ENCODE data around the gene MMD2. TPM values are rescaled to one million over a fixed set of nuclear protein-coding genes. Genes with fewer than 3 reads are reported as not detected.

MMD2 gene
- polyA plus RNA-seq, 1 donor from 2014 or later: 0.40 TPM

GRCh38 chr7:4919969-4920766 is 38.8 kb downstream of the MMD2 start:
- no peak overlapping the region for H3K4me3 ChIP-seq (ENCODE audit: low read length)
- no peaks in the 10 kb centered on the region for H3K9me2 ChIP-seq (ENCODE audit: insufficient read depth, low read length)
- no peaks in the 10 kb centered on the region for H3F3A ChIP-seq (ENCODE audit: insufficient read depth, low read length, poor library complexity, severe bottlenecking)
- no peaks in the 10 kb centered on the region for H3K79me2 ChIP-seq (replicated peaks; ENCODE audit: insufficient read depth, low read length)
- H2AFZ ChIP-seq (ENCODE audit: low read depth, low read length): no peak overlapping the region
- H3K4me2 ChIP-seq (ENCODE audit: low read length): no peak overlapping the region
- H3K9me3 ChIP-seq (ENCODE audit: low read length): no peaks in the 10 kb centered on the region
- H4K20me1 ChIP-seq (ENCODE audit: insufficient read depth): no peaks in the 10 kb centered on the region
- H3K27ac ChIP-seq (ENCODE audit: low read length): no peak overlapping the region
- no peaks in the 10 kb centered on the region for H3K36me3 ChIP-seq (ENCODE audit: insufficient read depth, low read length)
- H3K9ac ChIP-seq (ENCODE audit: low read length): no peak overlapping the region
- TF ChIP-seq EZH2 (IDR thresholded peaks at IDR 0.05; ENCODE audit: borderline replicate concordance, insufficient read depth, low read length, poor library complexity, severe bottlenecking) (no peak), RAD21 (conservative IDR thresholded peaks at IDR 0.05) (no peak), REST (IDR thresholded peaks at IDR 0.05; ENCODE audit: borderline replicate concordance) (no peak)
- no peaks in the 10 kb centered on the region for H3K27me3 ChIP-seq (ENCODE audit: insufficient read depth, low read depth, low read length)

- no peaks in the 10 kb centered on the region for H4K20me1 ChIP-seq (ENCODE audit: insufficient read depth)
- H3F3A ChIP-seq (ENCODE audit: insufficient read depth, low read length, poor library complexity, severe bottlenecking): no peaks in the 10 kb centered on the region
- H3K27me3 ChIP-seq (ENCODE audit: insufficient read depth, low read depth, low read length): no peaks in the 10 kb centered on the region
- no peak overlapping the region for H3K27ac ChIP-seq (ENCODE audit: low read length)
- no peak overlapping the region for H2AFZ ChIP-seq (ENCODE audit: low read depth, low read length)
- no peak overlapping the region for H3K4me3 ChIP-seq (ENCODE audit: low read length)
- H3K9ac ChIP-seq (ENCODE audit: low read length): no peak overlapping the region
- no peak overlapping the region for H3K4me2 ChIP-seq (ENCODE audit: low read length)
- H3K79me2 ChIP-seq (replicated peaks; ENCODE audit: insufficient read depth, low read length): no peaks in the 10 kb centered on the region
- no peaks in the 10 kb centered on the region for H3K9me2 ChIP-seq (ENCODE audit: insufficient read depth, low read length)
- no peak for TF ChIP-seq POLR2AphosphoS5 (IDR thresholded peaks at IDR 0.05)
- TF ChIP-seq SMC3 (conservative IDR thresholded peaks at IDR 0.05; ENCODE audit: poor library complexity): no peak
- no peak for TF ChIP-seq CTCF (IDR thresholded peaks at IDR 0.05; ENCODE audit: poor library complexity, severe bottlenecking)
- TF ChIP-seq MXI1 (conservative IDR thresholded peaks at IDR 0.05; ENCODE audit: poor library complexity, severe bottlenecking): no peak
- no peak for TF ChIP-seq EZH2 (IDR thresholded peaks at IDR 0.05; ENCODE audit: borderline replicate concordance, insufficient read depth, low read length, poor library complexity, severe bottlenecking)
- TF ChIP-seq EP300 (conservative IDR thresholded peaks at IDR 0.05; ENCODE audit: poor library complexity, severe bottlenecking): no peak
- no peak for TF ChIP-seq TAF1 (IDR thresholded peaks at IDR 0.05; ENCODE audit: low read depth)
- TF ChIP-seq RAD21 (conservative IDR thresholded peaks at IDR 0.05): no peak
- TF ChIP-seq REST (IDR thresholded peaks at IDR 0.05; ENCODE audit: borderline replicate concordance): no peak
- H3K36me3 ChIP-seq (ENCODE audit: insufficient read depth, low read length): no peaks in the 10 kb centered on the region
- no peaks in the 10 kb centered on the region for H3K9me3 ChIP-seq (ENCODE audit: low read length)
These were observed 42.9 kb downstream of the MMD2 start for GRCh38 chr7:4916113-4916512.

Measured in neural cell (in vitro differentiated cells).